Kidney (tissue), 14 donors: ENCODE results near the gene PPM1H. TPM values are rescaled to one million over a fixed set of nuclear protein-coding genes. Genes with fewer than 3 reads are reported as not detected.

Source experiments
- DNase-seq, 5 donors: peaks; one replicate each; pipeline ENCODE4 v3.0.0-alpha.2; 2013 to 2020
- FAIRE-seq: peaks from 2 replicates; lab custom pipeline; 2012; peaks lifted over from hg19 to GRCh38; lab: Jason Lieb, UNC
- H3K27ac ChIP-seq, 2 donors: one replicate each; pipeline ENCODE4 v1.7.0; 2013; ENCODE audit warnings: low read depth in 2 of 2, low read length in 2 of 2, inconsistent platforms in 1 of 2
- H3K27me3 ChIP-seq: one replicate; pipeline ENCODE4 v1.7.1; 2013; ENCODE audit warnings: low read length, inconsistent platforms; ENCODE audit not compliant: control insufficient read depth, insufficient read depth
- H3K36me3 ChIP-seq, 3 donors: one replicate each; pipeline versions ENCODE4 v1.7.0 to v1.7.1; 2013; ENCODE audit warnings: low read length in 3 of 3, control low read depth in 1 of 3, inconsistent platforms in 1 of 3; ENCODE audit not compliant: insufficient read depth in 3 of 3, control insufficient read depth in 2 of 3
- H3K4me1 ChIP-seq, 3 donors: one replicate each; pipeline versions ENCODE4 v1.7.0 to v1.7.1; 2013; ENCODE audit warnings: low read length in 3 of 3, inconsistent platforms in 1 of 3, low read depth in 1 of 3; ENCODE audit not compliant: control insufficient read depth in 2 of 3, insufficient read depth in 2 of 3
- H3K4me3 ChIP-seq, 3 donors: one replicate each; pipeline versions ENCODE4 v1.7.0 to v1.8.1; 2013; ENCODE audit warnings: low read length in 3 of 3, control low read depth in 1 of 3, inconsistent platforms in 1 of 3
- H3K9ac ChIP-seq, 3 donors: one replicate each; pipeline versions ENCODE4 v1.7.0 to v1.7.1; 2013; ENCODE audit warnings: low read length in 3 of 3, control low read depth in 1 of 3, inconsistent platforms in 1 of 3
- H3K9me3 ChIP-seq, 3 donors: one replicate each; pipeline versions ENCODE4 v1.7.0 to v1.7.1; 2013; ENCODE audit warnings: low read length in 3 of 3, control low read depth in 1 of 3, inconsistent platforms in 1 of 3; ENCODE audit not compliant: control insufficient read depth in 2 of 3, insufficient read depth in 1 of 3
- intact Hi-C: fragments of 100-400 bp; cut with DNase I; formaldehyde crosslinking; loops from one replicate; pipeline ENCODE4 v1.11.1; 2022
- polyA plus RNA-seq: library from polyadenylated mRNA; stranded (reverse); fragments of 350-450 nt; fragmentation: Illumina TruSeq; extraction: RNeasy Lipid Tissue Mini Kit (QIAGEN cat#74804); gene quantifications from one replicate; pipeline ENCODE4 v1.2.3, GENCODE V29; 2014; ENCODE audit warnings: low read depth, low replicate concordance; ENCODE audit not compliant: insufficient read depth
- total RNA-seq: library from RNA; stranded (reverse); fragmentation: NEBNext Ultra II Directional; extraction: Animal tissue kit (Norgen Biotek cat#: 25700); gene quantifications from one replicate; pipeline ENCODE4 v1.2.1, GENCODE V29; 2021
- TF ChIP-seq, protein P1 (sequence below): IDR thresholded peaks from 3 replicates; pipeline ENCODE4 v1.5.1; 2012; ENCODE audit warnings: mild to moderate bottlenecking, moderate library complexity, borderline replicate concordance; ENCODE audit not compliant: insufficient read depth; ENCODE audit errors: extremely low read depth
- donor health status: control.
- donor health status: control.
- donor health status: control.
- donor health status: control.
- donor health status: control.
- donor health status: DM: yes; HTN: yes; CAD: no.
- donor health status: Normal renal cell carcinoma (clear cell type).

PPM1H gene
- total and polyA plus RNA-seq, 2 donors from 2014 or later, result 8.7 to 25.0 TPM

DNA sequence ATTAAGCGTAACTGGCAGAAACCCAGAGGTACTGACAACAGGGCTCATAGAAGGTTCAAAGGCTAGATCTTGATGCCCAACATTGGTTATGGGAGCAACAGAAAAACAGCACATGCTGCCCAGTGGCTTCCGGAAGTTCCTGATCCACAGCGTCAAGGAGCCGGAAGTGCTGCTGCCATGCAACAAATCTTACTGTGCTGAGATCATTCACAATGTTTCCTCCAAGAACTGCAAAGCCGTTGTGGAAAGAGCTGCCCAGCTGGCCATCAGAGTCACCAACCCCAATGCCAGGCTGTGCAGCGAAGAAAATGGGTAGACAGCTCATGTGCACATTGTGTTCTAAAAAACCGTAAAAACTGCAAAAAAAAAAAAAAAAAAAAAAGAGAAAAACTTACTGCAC, 276.0 kb downstream of the PPM1H start:
- H3K4me3 ChIP-seq, result no peak overlapping the region
- TF ChIP-seq, protein P1, sequence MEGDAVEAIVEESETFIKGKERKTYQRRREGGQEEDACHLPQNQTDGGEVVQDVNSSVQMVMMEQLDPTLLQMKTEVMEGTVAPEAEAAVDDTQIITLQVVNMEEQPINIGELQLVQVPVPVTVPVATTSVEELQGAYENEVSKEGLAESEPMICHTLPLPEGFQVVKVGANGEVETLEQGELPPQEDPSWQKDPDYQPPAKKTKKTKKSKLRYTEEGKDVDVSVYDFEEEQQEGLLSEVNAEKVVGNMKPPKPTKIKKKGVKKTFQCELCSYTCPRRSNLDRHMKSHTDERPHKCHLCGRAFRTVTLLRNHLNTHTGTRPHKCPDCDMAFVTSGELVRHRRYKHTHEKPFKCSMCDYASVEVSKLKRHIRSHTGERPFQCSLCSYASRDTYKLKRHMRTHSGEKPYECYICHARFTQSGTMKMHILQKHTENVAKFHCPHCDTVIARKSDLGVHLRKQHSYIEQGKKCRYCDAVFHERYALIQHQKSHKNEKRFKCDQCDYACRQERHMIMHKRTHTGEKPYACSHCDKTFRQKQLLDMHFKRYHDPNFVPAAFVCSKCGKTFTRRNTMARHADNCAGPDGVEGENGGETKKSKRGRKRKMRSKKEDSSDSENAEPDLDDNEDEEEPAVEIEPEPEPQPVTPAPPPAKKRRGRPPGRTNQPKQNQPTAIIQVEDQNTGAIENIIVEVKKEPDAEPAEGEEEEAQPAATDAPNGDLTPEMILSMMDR, result no peak
- DNase-seq, result no peak
- intact Hi-C loops, result no loop called here
- no peak overlapping the region for H3K9ac ChIP-seq
- FAIRE-seq, result no peak
- no peaks in the 10 kb centered on the region for H3K27me3 ChIP-seq
- H3K4me1 ChIP-seq, result peaks cover 0 to 2% (median 0%) of the 10 kb centered on the region in 3 donors
- H3K9me3 ChIP-seq, result no peaks in the 10 kb centered on the region
- H3K27ac ChIP-seq, result no peak overlapping the region
- no peaks in the 10 kb centered on the region for H3K36me3 ChIP-seq

DNA sequence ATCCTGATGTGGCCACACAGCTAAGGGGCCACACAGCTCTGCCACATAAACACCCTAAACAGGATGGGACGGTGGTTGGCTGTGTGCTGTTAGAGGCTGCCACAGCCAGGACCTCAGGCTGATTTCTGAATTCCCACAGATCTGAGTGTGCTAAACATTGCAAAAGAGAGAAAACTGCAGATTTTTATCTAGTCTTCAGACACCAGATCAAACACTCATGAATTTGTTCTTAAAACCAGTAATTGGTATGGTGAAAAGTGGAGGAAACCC, 277.7 kb downstream of the PPM1H start:
- Histone ChIP-seq H3K4me3 (no peak overlapping the region), H3K36me3 (no peaks in the 10 kb centered on the region), H3K4me1 (peaks cover 0 to 2% (median 0%) of the 10 kb centered on the region in 3 donors), H3K27ac (no peak overlapping the region), H3K9ac (no peak overlapping the region), H3K27me3 (no peaks in the 10 kb centered on the region), H3K9me3 (no peaks in the 10 kb centered on the region)
- TF ChIP-seq, protein P1, result no peak
- intact Hi-C loops, result no loop called here
- DNase-seq, result no peak
- FAIRE-seq, result no peak

DNA sequence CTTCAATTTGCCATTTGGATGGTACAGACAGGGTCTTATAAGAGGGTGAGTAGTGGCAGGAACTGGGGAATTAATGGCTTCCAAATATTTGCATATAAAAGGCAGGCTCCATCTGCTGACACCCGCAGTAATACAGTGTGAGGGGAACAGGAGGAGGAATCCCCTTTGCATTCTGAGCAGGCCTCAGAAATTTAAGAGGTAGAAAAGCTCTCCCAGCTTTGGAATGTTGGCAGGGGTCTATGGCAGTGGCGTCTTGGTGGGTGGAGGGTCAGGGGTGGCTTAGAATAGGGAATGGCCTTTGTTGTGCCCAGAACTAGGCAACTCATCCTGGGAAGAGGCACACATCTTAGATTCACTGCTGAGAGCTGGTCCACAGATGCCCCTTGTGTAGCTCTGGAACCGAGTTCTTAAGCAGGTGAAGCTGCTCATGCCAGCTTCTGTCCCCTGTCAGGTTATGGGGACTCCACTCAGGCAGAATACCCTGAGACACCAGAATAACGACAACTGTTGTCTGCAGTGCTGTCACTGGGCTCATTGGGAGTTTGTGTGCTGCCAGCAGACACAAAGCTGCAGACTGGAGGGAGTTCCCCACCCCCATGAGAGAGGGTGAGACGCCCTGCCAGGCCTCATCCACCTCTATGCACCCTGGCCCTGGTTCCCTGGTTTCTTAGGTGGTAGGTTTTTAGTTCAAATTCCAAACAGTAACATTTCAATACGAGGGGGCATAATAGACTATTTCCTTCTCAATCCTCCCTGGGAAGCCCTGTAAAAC, 278.2 kb downstream of the PPM1H start:
- Histone ChIP-seq H3K4me3 (no peak overlapping the region), H3K9ac (no peak overlapping the region), H3K36me3 (no peaks in the 10 kb centered on the region), H3K27me3 (no peaks in the 10 kb centered on the region), H3K27ac (no peak overlapping the region), H3K9me3 (no peaks in the 10 kb centered on the region), H3K4me1 (peaks cover 0 to 2% (median 0%) of the 10 kb centered on the region in 3 donors)
- intact Hi-C loops, result no loop called here
- no peak for FAIRE-seq
- DNase-seq, result no peak
- TF ChIP-seq, protein P1, result no peak

DNA sequence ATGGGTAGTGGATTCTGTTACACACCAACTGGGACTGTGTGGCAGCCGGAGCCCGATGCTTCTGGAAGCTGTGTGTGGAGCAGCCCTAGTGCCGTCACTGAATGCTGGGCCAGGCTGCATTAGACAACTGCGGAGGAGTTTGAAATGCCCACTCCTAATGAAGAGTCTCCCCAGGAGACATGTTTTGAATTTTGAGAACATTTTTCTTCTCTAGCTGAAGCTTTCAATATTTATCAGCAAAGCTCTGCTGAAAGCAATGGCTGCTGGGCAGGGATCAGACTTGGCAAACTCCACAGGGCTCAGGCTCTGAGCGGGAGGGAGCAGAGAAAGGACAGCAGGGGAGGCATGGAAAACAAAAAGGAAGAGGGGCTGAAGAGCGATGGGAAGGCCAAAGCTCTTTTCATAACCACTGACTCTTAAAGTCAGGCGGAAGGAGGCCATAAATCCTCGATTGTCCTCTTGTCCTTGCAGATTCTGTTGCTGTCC, 279.2 kb downstream of the PPM1H start:
- TF ChIP-seq, protein P1, result no peak
- no peak for DNase-seq

More for the DNA sequence above, 279.2 kb downstream of the PPM1H start:
- FAIRE-seq, result no peak
- Histone ChIP-seq H3K27me3 (no peaks in the 10 kb centered on the region), H3K27ac (no peak overlapping the region), H3K9me3 (no peaks in the 10 kb centered on the region), H3K9ac (no peak overlapping the region), H3K36me3 (no peaks in the 10 kb centered on the region), H3K4me1 (peaks cover 0 to 2% (median 0%) of the 10 kb centered on the region in 3 donors), H3K4me3 (no peak overlapping the region)
- intact Hi-C loops, result no loop called here
